Uterus (tissue), 2 donors: Measurements from ENCODE around the gene USP34.

Experiments used
- POLR2A ChIP-seq, 2 donors: fragments of 450-650 bp; IDR thresholded peaks; one replicate each; pipeline ENCODE4 v1.6.1; 2016; ENCODE audit warnings: antibody characterized with exemption in 2 of 2, mild to moderate bottlenecking in 1 of 2, moderate library complexity in 1 of 2
- TF ChIP-seq, protein P1 (sequence below), 4 experiments: fragments of 200-600 bp in 2 of 4; fragments of 450-650 bp in 2 of 4; sonication (generic) in 2 of 4; IDR thresholded peaks; one replicate each; pipeline ENCODE4 v1.5.1; 2016 to 2019; ENCODE audit warnings: antibody characterized with exemption in 4 of 4, mild to moderate bottlenecking in 2 of 4, moderate library complexity in 1 of 4

DNA sequence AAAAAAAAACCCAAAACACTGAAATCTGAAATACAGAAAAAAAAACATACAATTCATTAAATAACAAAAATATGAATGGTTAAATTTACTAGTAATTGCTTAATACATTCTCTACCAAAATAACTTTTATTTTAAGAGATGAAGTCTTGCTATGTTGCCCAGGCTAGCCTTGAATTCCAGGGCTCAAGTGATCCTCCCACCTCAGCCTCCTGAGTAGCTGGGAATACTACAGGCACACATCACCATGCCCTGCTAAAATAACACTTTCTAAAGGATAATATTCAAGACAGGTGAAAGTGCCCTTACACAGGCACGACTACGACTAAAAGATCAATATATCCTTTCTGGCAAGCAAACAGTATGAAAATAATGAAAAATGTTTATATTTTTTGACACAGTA lies 9.5 kb downstream of the USP34 start:
- TF ChIP-seq, protein P1, sequence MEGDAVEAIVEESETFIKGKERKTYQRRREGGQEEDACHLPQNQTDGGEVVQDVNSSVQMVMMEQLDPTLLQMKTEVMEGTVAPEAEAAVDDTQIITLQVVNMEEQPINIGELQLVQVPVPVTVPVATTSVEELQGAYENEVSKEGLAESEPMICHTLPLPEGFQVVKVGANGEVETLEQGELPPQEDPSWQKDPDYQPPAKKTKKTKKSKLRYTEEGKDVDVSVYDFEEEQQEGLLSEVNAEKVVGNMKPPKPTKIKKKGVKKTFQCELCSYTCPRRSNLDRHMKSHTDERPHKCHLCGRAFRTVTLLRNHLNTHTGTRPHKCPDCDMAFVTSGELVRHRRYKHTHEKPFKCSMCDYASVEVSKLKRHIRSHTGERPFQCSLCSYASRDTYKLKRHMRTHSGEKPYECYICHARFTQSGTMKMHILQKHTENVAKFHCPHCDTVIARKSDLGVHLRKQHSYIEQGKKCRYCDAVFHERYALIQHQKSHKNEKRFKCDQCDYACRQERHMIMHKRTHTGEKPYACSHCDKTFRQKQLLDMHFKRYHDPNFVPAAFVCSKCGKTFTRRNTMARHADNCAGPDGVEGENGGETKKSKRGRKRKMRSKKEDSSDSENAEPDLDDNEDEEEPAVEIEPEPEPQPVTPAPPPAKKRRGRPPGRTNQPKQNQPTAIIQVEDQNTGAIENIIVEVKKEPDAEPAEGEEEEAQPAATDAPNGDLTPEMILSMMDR (IDR thresholded peaks at IDR 0.05), result no peak
- no peak for TF ChIP-seq POLR2A (IDR thresholded peaks at IDR 0.05)
